Vagina (tissue), 2 donors: ENCODE results near the gene ADARB1.

Source experiments
- CTCF ChIP-seq, 3 experiments: fragments of 450-650 bp in 2 of 3; fragments of 200-600 bp in 1 of 3; sonication (generic) in 1 of 3; IDR thresholded peaks; one replicate each; pipeline ENCODE4 v1.5.1; 2017 to 2019; ENCODE audit warnings: antibody characterized with exemption in 3 of 3, mild to moderate bottlenecking in 2 of 3, moderate library complexity in 2 of 3
- POLR2A ChIP-seq, 2 donors: fragments of 450-650 bp; IDR thresholded peaks; one replicate each; pipeline ENCODE4 v1.6.1; 2017; ENCODE audit warnings: antibody characterized with exemption in 2 of 2, mild to moderate bottlenecking in 2 of 2, moderate library complexity in 2 of 2

- TF ChIP-seq POLR2A (IDR thresholded peaks at IDR 0.05) (no peak), CTCF (IDR thresholded peaks at IDR 0.05) (no peak)
Observed at GRCh38 chr21:45096217-45096616, 21.8 kb downstream of the ADARB1 start.
